Activated CD4-positive, CD25-positive, alpha-beta regulatory T cell treated with anti-CD3 and anti-CD28 coated beads, Interleukin-2, amount 50 U/mL, for 16 hours (primary cell): ENCODE data around the gene BCL2.

Experiments used
- DNase-seq: peaks from one replicate; pipeline ENCODE4 v3.0.0-alpha.2; 2020; ENCODE audit warnings: low read depth, low spot score

Gene BCL2

GRCh38 chr18:63111671-63112402 lies 207.7 kb downstream of the BCL2 start:
- DNase-seq, result no peak

GRCh38 chr18:63109802-63110201 lies 209.8 kb downstream of the BCL2 start:
- no peak for DNase-seq

DNA sequence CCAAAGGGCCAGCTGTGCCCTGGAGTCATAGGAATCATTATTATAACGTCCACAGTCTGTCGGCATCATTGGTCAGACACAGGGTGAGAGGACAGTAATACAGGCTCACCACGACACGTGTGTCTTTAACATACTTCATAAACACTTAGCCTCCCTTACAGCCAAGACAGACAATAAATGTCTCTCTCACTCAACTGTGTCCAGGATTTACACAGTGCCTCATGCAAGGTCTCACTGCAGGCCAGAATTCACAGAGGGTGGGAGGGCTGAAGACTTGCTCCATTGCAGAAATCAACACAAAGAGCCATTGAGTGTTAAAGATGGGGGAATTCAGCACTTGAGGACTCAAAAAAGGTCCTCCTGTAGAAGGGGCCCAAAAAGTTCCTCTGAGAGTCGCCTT lies 210.5 kb downstream of the BCL2 start:
- DNase-seq, result no peak

- no peak for DNase-seq
Measured at GRCh38 chr18:63107931-63108330, 211.6 kb downstream of the BCL2 start.

- DNase-seq, result no peak
Measured at GRCh38 chr18:63107171-63107845, 212.3 kb downstream of the BCL2 start.

- no peak for DNase-seq
Measured at GRCh38 chr18:63106727-63107126, 212.8 kb downstream of the BCL2 start.

DNA sequence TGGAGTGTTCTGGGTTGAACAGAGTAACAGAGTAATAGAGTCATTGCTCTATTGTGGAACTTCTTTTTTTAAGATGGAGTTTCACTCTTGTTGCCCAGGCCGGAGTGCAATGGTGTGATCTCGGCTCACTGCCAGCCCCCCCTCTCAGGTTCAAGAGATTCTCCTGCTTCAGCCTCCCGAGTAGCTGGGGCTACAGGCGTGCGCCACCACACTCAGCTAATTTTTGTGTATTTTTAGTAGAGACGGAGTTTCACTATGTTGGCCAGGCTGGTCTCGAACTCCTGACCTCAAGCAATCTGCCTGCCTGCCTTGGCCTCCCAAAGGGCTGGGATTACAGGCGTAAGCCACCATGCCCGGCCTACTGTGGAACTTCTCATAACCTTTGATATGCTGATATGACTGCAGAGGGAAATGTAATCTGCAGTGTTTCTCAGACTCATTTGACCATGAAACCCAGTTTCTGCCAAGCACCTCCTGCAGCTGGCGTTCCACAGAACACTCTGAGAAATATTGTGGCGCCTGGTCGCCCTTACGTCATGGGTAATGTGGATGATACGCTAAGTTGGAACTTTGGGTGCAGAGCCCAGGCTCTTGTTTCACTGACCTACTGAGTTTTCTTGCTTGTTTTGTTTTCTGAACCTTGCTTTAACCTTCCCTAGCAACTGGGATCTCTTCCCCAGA lies 213.8 kb downstream of the BCL2 start:
- no peak for DNase-seq

GRCh38 chr18:63104868-63105267 lies 214.7 kb downstream of the BCL2 start:
- DNase-seq, result no peak

- no peak for DNase-seq
Measured at GRCh38 chr18:63102941-63103744, 216.4 kb downstream of the BCL2 start.

- DNase-seq, result no peak
Measured at GRCh38 chr18:63100630-63101055, 218.9 kb downstream of the BCL2 start.

- no peak for DNase-seq
Measured at GRCh38 chr18:63099848-63100629, 219.5 kb downstream of the BCL2 start.

GRCh38 chr18:63099091-63099840 lies 220.3 kb downstream of the BCL2 start:
- DNase-seq, result no peak

DNA sequence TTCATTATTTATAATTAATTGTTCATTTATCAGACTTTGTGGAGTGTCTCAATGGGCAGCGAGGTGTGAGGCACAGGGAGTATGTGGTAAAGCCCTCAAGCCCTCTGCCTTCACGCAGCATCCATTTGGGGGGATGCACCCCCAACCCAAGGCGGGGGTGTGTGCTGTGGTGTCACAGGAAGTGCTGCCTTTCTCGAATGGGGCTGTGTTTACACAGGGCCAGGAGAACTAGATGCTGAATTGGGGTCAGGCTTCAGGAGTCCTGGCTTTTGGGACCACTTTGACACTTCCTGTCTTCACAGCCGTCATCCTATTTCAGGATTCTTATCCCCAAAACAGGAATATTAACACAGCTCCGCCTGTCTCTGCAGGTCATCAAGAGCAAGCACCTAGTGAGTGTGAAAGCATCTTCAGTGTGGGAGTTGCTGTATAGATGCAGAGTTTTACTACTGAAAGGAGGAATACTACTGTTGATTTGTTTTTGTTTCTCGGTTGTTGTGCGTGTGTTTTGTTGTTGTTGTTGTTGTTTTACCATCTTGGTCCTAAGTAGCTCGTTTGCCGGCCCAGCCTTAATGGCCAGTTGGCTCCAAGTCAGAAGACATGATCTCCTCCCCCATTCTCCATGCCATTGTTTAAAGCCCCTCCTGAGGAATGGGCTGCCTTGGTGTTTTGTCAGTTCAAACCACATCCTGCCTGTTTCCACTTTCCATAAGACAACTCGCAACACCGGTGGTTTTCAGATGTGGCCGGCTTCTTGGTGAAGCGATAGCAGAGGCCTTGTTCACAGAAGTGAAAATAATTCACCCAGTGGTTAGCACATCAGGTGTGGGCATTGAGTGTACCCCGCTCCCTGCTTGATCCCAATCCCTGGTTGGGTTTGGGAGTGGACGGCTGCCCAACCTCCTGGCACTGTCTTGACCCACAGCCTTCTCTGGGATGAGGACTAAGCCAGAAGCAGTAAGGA lies 221.3 kb downstream of the BCL2 start:
- no peak for DNase-seq

GRCh38 chr18:63097178-63097577 lies 222.4 kb downstream of the BCL2 start:
- no peak for DNase-seq

DNA sequence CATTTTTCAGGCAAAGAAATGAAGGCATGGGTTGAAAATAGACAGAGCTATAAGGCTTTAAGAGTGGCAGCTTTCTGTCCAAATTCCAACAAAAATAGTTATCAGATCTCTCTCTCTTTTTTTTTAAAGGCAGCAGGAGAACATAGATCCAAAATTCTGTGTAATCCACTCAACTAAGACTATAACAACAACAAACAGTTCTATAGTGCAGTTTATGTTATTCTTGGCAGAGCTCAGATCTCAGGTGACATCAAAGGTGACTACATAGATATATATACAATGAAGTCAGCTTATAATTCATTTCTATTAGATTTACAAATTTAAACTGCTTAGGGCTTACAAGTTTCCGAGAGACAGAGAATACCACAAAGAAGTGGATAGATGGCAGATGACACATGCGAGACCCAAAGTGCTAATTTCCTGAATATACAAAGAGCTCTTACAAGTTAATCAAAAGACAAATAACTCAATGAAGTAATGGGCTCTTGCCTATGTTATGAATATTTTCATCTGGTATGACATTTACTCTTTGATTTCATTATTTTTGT lies 223.2 kb downstream of the BCL2 start:
- no peak for DNase-seq

- DNase-seq, result no peak
Measured at GRCh38 chr18:63095768-63096167, 223.8 kb downstream of the BCL2 start.

DNA sequence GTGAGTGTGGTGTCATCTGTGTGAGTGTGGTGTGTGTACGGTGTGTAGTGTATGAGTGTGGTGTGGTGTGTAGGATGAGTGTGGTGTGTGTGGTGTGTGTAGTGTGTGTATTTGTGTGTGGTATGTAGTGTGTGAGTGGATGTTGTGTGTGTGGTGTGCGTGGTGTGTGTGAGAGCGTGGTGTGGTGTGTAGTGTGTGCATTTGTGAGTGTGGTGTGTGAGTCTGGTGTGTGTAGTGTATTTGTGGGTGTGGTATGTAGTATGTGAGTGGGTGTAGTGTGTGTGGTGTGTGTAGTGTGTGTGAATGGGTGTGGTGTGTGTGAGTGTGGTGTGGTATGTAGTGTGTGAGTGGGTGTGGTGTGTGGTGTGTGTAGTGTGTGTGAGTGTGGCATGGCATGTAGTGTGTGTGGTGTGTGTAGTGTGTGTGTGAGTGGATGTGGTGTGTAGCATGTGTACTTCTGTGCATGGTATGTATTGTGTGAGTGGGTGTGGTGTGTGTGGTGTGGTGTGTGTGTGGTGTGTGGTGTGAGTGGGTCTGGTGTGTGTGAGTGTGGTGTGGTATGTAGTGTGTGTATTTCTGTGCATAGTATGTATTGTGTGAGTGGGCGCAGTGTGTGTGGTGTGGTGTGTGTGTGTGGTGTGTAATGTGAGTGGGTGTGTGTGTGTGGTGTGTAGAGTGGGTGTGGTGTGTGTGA lies 227.8 kb downstream of the BCL2 start:
- DNase-seq, result no peak

DNA sequence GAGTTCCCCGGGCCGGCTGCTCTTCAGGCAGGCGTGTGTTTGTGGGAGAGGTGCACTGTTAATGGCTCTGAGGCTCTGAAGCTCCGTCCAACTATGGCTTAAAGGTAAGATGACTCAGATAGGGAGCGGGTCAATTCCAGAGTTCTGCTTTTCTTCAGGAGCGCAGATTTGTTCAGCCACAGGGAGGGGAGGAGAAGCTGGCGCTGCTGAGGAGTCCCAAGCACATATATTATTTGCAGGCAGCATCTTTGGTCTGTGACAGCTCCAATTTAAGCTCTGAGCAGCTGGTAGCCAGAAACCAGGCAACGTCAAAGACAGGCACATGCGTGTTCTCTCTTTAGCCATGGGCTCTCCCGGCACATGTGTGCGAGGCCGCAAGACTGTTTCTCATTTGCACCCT lies 229.2 kb downstream of the BCL2 start:
- no peak for DNase-seq
